RKO (cell line): ENCODE results near the gene RPL19.
A peak's percentile ranks its signal among the peaks of the same experiment; 100 is the strongest.

Experiments used
- DNase-seq: peaks from one replicate; pipeline ENCODE4 v3.0.0-alpha.2; 2016; ENCODE audit warnings: low spot score

Gene RPL19

DNA sequence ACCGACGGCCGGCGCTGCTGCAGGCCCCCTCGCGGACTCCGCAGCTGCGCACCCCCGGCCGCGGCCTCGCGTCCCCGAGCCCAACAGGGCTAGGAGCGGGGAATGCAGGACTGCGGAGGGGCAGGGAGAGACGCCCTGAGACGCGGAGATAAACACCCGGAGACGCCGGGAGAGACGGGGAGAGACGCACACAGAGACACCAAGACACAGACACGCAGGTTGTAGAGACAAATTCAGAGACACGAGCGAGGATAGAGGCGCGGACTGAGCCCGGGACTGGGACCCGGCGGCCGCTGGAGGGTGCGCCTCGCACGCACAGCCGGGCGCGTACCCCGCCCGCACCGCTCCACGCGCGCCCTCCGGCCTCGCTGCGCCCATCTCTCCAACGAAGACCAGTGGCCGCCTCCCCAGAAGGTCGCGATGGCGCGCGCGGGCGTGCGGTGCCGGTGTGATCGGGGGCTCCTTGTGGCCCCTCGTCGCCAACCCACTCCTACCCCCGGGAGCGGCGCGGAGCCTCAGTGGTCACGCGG lies 24.8 kb downstream of the RPL19 start:
- DNase-seq: no peak

DNA sequence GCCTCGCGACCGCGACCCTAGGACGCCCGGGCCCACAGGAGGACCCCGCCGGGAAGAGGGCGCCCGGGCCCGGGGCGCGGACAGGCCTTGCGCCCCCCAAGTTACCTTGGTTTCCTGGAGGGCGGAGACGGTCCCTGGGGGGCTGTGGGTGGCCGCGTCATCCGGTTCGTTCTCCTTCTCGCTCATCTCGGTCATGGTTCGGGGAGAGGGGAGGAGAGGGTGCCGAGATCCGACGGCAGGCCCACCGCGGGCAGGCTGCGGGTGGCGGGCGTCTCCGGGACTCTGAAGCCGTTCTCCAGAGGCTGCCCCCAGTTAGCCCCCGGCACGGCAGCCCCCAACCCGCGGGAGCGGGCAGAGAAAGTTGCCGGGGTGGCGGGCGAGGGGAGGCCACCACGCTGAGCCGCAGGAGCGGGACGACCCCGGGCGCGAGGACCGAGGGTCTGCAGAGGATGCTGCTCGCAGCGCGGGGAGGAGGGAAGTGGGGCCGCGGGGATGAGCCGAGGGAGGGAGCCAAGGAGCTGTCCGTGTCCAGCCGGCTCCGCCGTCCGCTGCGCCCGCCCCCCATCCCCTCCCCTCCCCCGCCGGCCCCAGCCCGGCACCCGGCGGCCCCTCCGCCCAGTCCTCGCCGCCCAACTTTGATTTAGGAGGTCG lies 25.4 kb downstream of the RPL19 start, which contains the start of gene STAC2:
Gene STAC2 (minus strand): TSS at position 638 of the 651 bp plus-strand sequence. CDS start 443 bp downstream, at position 195.
- DNase-seq: no peak

- no peak for DNase-seq
These were observed 26.0 kb downstream of the RPL19 start for GRCh38 chr17:39225959-39226683.

- DNase-seq: no peak
These were observed 27.4 kb downstream of the RPL19 start for GRCh38 chr17:39227364-39227919.

DNA sequence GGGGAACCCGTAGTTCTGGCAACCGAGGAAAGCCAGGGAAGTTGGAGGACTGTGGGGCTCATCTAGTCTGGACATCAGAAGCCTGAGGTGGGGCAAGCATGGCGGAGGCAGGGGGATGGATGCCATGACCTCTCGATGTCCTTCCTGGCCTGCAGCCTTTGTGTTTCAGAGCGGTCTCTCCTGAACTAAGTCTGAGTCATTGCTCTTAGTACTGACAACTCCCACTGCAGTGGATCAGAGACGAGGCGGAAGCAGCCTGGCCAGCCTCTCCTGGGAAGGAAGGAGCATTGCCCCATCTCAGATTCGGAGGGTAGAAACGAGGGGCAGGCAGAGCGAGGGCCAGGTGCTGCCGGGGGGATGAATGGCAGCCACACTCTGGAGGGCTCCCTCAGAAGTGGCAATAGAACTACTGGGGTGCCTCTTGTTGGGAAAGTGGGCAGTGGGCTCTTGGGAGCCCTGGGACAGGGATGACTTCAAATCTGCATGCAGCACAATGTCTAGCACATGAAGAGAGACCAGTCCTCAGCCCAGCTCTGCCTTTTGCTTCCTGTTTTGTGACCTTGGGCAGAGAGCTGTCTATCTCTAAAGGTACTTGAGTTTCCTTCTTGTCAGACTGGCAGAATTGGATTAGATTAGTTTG lies 29.3 kb downstream of the RPL19 start:
- DNase-seq: peak; percentile 61

GRCh38 chr17:39230361-39230760 lies 30.3 kb downstream of the RPL19 start:
- no peak for DNase-seq

GRCh38 chr17:39231091-39231561 lies 31.0 kb downstream of the RPL19 start:
- DNase-seq: no peak

DNA sequence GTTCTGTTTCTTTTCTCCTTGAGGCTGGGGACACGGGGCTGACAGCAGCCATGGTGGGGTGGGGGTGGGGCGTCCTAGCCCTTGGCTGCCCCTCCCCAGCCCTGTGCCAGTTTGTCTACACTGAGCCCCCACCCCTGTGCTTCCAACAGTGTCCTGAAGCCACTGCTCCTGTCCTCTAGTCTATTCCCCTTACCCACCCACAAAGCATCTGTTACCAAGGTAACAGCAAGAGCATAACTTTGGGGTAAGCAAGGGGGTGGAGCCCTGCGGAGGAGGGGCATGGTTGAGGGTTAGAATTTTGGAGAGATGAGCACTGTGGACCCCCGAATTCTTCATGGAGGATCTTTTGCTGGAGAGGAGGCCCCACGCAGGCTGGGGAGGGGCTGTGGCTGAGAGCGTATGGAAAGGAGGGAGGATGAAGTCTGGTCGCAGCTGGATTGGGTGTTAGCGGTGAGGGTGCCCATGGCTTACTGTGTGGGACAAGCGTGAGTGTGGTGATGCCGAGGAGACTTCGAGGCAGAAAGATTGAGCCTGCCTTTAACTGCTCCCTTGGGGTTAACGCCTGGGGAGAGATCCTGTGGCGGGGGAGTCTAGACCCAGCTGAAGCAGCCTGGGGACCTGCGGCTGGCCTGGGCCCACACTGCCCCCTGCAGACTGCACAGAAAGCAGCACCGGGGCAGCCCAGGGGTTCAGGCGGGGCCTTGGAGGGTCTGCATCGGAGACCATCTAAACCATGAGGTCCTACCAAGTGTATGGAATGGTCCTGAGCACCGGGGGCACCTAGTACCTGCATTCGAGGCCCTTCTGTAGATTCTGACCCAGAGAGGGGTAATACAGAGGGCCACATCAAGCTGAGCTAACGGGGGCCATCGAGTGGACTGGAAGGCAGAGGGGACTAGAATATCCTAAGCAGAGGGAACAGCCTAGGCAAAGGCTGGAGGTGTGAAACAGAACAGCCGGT lies 31.8 kb downstream of the RPL19 start:
- DNase-seq: no peak

- DNase-seq: peak; percentile 78
These were observed 35.7 kb downstream of the RPL19 start for GRCh38 chr17:39235555-39236449.

DNA sequence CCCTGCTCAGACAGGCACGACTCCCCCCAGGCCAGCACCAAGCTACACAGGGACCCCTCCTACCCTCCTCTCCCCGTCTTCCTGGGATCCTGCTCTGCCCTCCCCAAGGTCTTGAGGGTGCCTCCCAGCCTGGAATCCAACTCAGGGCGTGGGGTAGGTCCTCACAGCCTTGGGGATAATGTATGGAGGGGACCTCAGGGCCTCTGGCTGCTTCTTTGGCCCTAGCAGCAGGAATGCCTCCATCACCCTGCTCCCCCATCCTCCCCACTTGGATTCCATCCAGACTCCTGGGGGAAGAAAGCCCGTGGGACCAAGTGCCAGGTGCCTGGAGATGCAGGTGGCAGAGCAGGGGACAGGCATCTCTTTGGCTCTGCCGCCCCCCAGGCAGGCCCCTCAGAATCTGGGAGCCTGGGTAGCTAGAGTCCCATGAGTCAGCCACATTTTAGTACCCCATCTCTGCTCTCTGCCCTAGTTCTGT lies 36.4 kb downstream of the RPL19 start:
- DNase-seq: no peak

DNA sequence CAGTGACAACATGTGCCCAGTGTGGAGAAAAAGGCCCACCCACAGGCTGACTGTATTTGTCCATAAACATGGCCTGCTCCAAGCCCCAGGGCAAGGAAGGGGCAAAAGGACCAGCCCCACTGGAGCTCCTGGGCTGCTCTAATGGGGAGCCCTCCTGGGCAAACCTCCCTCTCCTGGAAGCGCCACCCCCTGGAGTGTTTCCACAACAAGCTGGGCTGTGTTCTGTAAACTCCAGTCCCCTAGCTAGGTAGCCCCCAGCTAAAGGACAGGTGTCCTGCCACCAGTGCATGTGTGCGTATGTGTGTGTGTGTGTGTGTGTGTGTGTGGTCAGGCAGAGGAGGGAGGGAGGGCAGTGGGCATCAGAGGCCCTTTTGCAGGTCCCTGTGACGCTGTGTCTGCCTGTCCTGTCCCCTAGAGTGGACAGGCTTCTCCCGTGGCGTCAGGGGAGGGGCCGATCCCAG lies 36.9 kb downstream of the RPL19 start:
- no peak for DNase-seq

GRCh38 chr17:39237586-39237985 lies 37.5 kb downstream of the RPL19 start:
- no peak for DNase-seq

GRCh38 chr17:39238311-39238972 lies 38.4 kb downstream of the RPL19 start:
- peak; percentile 61 for DNase-seq

GRCh38 chr17:39239640-39240314 lies 39.7 kb downstream of the RPL19 start:
- no peak for DNase-seq

DNA sequence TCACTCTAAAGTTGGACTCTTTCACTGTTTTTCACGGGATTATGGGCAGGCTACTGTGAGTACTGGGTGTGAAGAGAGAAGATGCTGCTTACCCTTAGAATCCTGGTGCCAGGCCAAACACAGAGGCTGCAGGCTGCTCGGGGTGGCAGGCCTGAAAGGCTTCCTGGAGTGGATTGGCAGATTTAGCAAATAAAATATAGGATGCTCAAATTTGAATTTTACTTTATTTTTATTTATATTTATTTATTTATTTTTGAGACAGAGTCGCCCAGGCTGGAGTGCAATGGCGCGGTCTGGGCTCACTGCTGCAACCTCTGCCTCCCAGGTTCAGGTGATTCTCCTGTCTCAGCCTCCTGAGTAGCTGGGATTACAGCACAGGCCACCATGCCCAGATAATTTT lies 40.5 kb downstream of the RPL19 start:
- no peak for DNase-seq

GRCh38 chr17:39243155-39243554 lies 43.1 kb downstream of the RPL19 start:
- DNase-seq: no peak

GRCh38 chr17:39244016-39244599 lies 44.0 kb downstream of the RPL19 start:
- DNase-seq: no peak
